ENCODE measurements around the gene DHX35. TPM values are rescaled to one million over a fixed set of nuclear protein-coding genes. Genes with fewer than 3 reads are reported as not detected.

DHX35 gene
- total and polyA plus RNA-seq, 2 experiments from 2014 or later: 8.3 to 25.9 TPM

DNA sequence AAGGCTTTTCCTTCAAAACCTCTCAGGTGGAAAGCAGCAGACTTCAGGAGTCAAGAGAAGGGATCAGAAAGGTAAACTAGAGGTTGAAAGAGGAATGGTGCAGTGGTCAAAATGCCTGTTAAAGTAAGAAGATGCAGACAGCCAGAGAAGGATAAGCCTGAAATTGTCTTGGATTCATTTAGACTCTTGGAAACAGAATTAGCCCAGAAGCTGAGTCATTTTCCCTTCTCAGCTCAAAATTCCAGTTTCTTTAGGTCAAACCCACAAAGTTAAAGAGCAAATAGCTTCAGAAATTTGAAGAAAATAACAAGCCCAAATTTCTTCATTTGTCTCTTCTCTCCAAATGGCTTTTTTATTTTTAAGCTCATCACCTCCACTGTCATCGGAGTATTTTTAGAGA lies 73.9 kb downstream of the DHX35 start:
- Histone ChIP-seq H3K4me2 (no peak overlapping the region), H3K36me3 (ENCODE audit: insufficient read depth) (peaks cover 29% of the 10 kb centered on the region), H2AFZ (no peak overlapping the region), H3K9me2 (ENCODE audit: insufficient read depth) (no peaks in the 10 kb centered on the region), H3K79me2 (replicated peaks; ENCODE audit: insufficient read depth) (no peaks in the 10 kb centered on the region), H4K20me1 (replicated peaks; ENCODE audit: insufficient read depth) (peaks cover 5% of the 10 kb centered on the region; the same call in 1 of the 2 replicates), H3K4me3 (no peak overlapping the region), H3K27me3 (ENCODE audit: insufficient read depth) (no peaks in the 10 kb centered on the region), H3F3A (replicated peaks; ENCODE audit: low read depth) (no peaks in the 10 kb centered on the region), H3K27ac (ENCODE audit: low read depth) (no peak overlapping the region), H3K4me1 (ENCODE audit: insufficient read depth) (no peaks in the 10 kb centered on the region)
- H3K27me3 Mint-ChIP-seq (ENCODE audit: insufficient read depth, low read depth, poor library complexity): no peaks in the 10 kb centered on the region
- H3K9me3 Mint-ChIP-seq: no peaks in the 10 kb centered on the region
- no peak overlapping the region for H3K4me3 Mint-ChIP-seq
- TF ChIP-seq STAT1 (IDR thresholded peaks at IDR 0.05; ENCODE audit: unreplicated experiment): no peak
- no peak for ATAC-seq
- peaks cover 45% of the 10 kb centered on the region for H3K36me3 Mint-ChIP-seq (ENCODE audit: low read depth)
- no peak for DNase-seq (ENCODE audit: low spot score)
- H3K4me1 Mint-ChIP-seq: no peaks in the 10 kb centered on the region
- no peak overlapping the region for H3K27ac Mint-ChIP-seq

DNA sequence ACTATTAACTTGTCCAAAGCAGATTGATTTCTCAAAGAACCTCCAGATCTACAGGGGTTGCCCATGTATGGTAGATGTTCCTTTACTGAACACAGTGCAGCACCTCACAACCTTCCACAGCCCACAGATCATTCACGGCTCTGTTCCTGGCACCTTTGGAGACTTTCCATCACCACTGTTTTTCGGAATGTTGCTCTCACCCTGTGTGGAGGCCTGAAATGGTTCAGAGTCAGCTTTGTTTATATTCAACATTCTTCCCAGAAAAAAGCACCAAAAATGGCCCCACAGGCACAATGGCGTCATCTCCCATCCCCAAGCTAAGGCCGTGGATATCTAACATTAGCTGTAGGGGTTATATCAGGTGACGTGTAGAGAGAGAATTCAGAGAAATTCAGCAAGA lies 74.7 kb downstream of the DHX35 start:
- Mint-ChIP-seq H3K27me3 (ENCODE audit: insufficient read depth, low read depth, poor library complexity) (peaks cover 3% of the 10 kb centered on the region), H3K36me3 (ENCODE audit: low read depth) (peaks cover 48% of the 10 kb centered on the region), H3K27ac (no peak overlapping the region), H3K4me3 (no peak overlapping the region), H3K4me1 (no peaks in the 10 kb centered on the region), H3K9me3 (no peaks in the 10 kb centered on the region)
- Histone ChIP-seq H3K4me1 (ENCODE audit: insufficient read depth) (no peaks in the 10 kb centered on the region), H3F3A (replicated peaks; ENCODE audit: low read depth) (no peaks in the 10 kb centered on the region), H3K27me3 (ENCODE audit: insufficient read depth) (no peaks in the 10 kb centered on the region), H3K27ac (ENCODE audit: low read depth) (no peak overlapping the region), H3K36me3 (ENCODE audit: insufficient read depth) (peaks cover 29% of the 10 kb centered on the region), H2AFZ (no peak overlapping the region), H4K20me1 (replicated peaks; ENCODE audit: insufficient read depth) (peaks cover 5% of the 10 kb centered on the region; the same call in 1 of the 2 replicates), H3K4me2 (no peak overlapping the region), H3K9me2 (ENCODE audit: insufficient read depth) (no peaks in the 10 kb centered on the region), H3K4me3 (no peak overlapping the region), H3K79me2 (replicated peaks; ENCODE audit: insufficient read depth) (no peaks in the 10 kb centered on the region)
- DNase-seq (ENCODE audit: low spot score) (no peak), ATAC-seq (no peak)
- TF ChIP-seq, protein P1, sequence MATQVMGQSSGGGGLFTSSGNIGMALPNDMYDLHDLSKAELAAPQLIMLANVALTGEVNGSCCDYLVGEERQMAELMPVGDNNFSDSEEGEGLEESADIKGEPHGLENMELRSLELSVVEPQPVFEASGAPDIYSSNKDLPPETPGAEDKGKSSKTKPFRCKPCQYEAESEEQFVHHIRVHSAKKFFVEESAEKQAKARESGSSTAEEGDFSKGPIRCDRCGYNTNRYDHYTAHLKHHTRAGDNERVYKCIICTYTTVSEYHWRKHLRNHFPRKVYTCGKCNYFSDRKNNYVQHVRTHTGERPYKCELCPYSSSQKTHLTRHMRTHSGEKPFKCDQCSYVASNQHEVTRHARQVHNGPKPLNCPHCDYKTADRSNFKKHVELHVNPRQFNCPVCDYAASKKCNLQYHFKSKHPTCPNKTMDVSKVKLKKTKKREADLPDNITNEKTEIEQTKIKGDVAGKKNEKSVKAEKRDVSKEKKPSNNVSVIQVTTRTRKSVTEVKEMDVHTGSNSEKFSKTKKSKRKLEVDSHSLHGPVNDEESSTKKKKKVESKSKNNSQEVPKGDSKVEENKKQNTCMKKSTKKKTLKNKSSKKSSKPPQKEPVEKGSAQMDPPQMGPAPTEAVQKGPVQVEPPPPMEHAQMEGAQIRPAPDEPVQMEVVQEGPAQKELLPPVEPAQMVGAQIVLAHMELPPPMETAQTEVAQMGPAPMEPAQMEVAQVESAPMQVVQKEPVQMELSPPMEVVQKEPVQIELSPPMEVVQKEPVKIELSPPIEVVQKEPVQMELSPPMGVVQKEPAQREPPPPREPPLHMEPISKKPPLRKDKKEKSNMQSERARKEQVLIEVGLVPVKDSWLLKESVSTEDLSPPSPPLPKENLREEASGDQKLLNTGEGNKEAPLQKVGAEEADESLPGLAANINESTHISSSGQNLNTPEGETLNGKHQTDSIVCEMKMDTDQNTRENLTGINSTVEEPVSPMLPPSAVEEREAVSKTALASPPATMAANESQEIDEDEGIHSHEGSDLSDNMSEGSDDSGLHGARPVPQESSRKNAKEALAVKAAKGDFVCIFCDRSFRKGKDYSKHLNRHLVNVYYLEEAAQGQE (IDR thresholded peaks at IDR 0.05; ENCODE audit: unreplicated experiment): no peak
- TF ChIP-seq STAT1 (IDR thresholded peaks at IDR 0.05; ENCODE audit: unreplicated experiment): no peak
- no peak for TF ChIP-seq ZNF331 (CRISPR knock-in tag; IDR thresholded peaks at IDR 0.05; ENCODE audit: low read depth)
- TF ChIP-seq, protein P2, sequence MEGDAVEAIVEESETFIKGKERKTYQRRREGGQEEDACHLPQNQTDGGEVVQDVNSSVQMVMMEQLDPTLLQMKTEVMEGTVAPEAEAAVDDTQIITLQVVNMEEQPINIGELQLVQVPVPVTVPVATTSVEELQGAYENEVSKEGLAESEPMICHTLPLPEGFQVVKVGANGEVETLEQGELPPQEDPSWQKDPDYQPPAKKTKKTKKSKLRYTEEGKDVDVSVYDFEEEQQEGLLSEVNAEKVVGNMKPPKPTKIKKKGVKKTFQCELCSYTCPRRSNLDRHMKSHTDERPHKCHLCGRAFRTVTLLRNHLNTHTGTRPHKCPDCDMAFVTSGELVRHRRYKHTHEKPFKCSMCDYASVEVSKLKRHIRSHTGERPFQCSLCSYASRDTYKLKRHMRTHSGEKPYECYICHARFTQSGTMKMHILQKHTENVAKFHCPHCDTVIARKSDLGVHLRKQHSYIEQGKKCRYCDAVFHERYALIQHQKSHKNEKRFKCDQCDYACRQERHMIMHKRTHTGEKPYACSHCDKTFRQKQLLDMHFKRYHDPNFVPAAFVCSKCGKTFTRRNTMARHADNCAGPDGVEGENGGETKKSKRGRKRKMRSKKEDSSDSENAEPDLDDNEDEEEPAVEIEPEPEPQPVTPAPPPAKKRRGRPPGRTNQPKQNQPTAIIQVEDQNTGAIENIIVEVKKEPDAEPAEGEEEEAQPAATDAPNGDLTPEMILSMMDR (conservative IDR thresholded peaks at IDR 0.05; ENCODE audit: low read depth in 2 of 2): no peak
- TF ChIP-seq JUNB (IDR thresholded peaks at IDR 0.05; ENCODE audit: unreplicated experiment): no peak
- no peak for TF ChIP-seq EZH2phosphoT487 (IDR thresholded peaks at IDR 0.05; ENCODE audit: unreplicated experiment)
- no peak for TF ChIP-seq CREB1 (CRISPR knock-in tag; IDR thresholded peaks at IDR 0.05; ENCODE audit: low read depth)
- TF ChIP-seq, protein P3, sequence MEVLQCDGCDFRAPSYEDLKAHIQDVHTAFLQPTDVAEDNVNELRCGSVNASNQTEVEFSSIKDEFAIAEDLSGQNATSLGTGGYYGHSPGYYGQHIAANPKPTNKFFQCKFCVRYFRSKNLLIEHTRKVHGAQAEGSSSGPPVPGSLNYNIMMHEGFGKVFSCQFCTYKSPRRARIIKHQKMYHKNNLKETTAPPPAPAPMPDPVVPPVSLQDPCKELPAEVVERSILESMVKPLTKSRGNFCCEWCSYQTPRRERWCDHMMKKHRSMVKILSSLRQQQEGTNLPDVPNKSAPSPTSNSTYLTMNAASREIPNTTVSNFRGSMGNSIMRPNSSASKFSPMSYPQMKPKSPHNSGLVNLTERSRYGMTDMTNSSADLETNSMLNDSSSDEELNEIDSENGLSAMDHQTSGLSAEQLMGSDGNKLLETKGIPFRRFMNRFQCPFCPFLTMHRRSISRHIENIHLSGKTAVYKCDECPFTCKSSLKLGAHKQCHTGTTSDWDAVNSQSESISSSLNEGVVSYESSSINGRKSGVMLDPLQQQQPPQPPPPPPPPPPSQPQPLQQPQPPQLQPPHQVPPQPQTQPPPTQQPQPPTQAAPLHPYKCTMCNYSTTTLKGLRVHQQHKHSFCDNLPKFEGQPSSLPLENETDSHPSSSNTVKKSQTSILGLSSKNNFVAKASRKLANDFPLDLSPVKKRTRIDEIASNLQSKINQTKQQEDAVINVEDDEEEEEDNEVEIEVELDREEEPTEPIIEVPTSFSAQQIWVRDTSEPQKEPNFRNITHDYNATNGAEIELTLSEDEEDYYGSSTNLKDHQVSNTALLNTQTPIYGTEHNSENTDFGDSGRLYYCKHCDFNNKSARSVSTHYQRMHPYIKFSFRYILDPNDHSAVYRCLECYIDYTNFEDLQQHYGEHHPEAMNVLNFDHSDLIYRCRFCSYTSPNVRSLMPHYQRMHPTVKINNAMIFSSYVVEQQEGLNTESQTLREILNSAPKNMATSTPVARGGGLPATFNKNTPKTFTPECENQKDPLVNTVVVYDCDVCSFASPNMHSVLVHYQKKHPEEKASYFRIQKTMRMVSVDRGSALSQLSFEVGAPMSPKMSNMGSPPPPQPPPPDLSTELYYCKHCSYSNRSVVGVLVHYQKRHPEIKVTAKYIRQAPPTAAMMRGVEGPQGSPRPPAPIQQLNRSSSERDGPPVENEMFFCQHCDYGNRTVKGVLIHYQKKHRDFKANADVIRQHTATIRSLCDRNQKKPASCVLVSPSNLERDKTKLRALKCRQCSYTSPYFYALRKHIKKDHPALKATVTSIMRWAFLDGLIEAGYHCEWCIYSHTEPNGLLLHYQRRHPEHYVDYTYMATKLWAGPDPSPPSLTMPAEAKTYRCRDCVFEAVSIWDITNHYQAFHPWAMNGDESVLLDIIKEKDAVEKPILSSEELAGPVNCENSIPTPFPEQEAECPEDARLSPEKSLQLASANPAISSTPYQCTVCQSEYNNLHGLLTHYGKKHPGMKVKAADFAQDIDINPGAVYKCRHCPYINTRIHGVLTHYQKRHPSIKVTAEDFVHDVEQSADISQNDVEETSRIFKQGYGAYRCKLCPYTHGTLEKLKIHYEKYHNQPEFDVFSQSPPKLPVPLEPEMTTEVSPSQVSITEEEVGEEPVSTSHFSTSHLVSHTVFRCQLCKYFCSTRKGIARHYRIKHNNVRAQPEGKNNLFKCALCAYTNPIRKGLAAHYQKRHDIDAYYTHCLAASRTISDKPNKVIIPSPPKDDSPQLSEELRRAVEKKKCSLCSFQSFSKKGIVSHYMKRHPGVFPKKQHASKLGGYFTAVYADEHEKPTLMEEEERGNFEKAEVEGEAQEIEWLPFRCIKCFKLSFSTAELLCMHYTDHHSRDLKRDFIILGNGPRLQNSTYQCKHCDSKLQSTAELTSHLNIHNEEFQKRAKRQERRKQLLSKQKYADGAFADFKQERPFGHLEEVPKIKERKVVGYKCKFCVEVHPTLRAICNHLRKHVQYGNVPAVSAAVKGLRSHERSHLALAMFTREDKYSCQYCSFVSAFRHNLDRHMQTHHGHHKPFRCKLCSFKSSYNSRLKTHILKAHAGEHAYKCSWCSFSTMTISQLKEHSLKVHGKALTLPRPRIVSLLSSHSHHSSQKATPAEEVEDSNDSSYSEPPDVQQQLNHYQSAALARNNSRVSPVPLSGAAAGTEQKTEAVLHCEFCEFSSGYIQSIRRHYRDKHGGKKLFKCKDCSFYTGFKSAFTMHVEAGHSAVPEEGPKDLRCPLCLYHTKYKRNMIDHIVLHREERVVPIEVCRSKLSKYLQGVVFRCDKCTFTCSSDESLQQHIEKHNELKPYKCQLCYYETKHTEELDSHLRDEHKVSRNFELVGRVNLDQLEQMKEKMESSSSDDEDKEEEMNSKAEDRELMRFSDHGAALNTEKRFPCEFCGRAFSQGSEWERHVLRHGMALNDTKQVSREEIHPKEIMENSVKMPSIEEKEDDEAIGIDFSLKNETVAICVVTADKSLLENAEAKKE (CRISPR knock-in tag; IDR thresholded peaks at IDR 0.05): no peak
- TF ChIP-seq ZNF114 (CRISPR knock-in tag; IDR thresholded peaks at IDR 0.05): no peak
- TF ChIP-seq NANOG (IDR thresholded peaks at IDR 0.05; ENCODE audit: borderline replicate concordance): no peak
- TF ChIP-seq POLR2AphosphoS5 (IDR thresholded peaks at IDR 0.05; ENCODE audit: low read depth): no peak
- no peak for TF ChIP-seq EZH2 (IDR thresholded peaks at IDR 0.05; ENCODE audit: low read depth, unreplicated experiment)
